Activated CD4-positive, alpha-beta memory T cell treated with anti-CD3 and anti-CD28 coated beads, Interleukin-2, amount 10 ng/mL, durations not matched to agents 7 days and 5 days (primary cell): ENCODE results near the gene USP17L30. TPM values are rescaled to one million over a fixed set of nuclear protein-coding genes. Genes with fewer than 3 reads are reported as not detected.
"Not testable (repeated sequence)": the region's sequence is repeated elsewhere in the genome, so short reads cannot be mapped to it uniquely, and the experiment has no call there.

Experiments used
- CTCF ChIA-PET: fragments of 350-600 bp; sonication (Branson Sonifier 250); formaldehyde crosslinking; loops from one replicate; lab custom pipeline; 2021; ENCODE audit warnings: antibody characterized with exemption, inconsistent platforms; lab: Charles Lee
- POLR2A ChIA-PET: fragments of 350-600 bp; sonication (Branson Sonifier 250); formaldehyde crosslinking; loops from one replicate; lab custom pipeline; 2021; ENCODE audit warnings: antibody characterized with exemption; lab: Charles Lee
- DNase-seq: peaks from one replicate; pipeline ENCODE4 v3.0.0-alpha.2; 2020
- H3K27ac Mint-ChIP-seq: one replicate; pipeline ENCODE4 v1.8.0; 2021; ENCODE audit warnings: mild to moderate bottlenecking, mixed read lengths
- H3K27me3 Mint-ChIP-seq: one replicate; pipeline ENCODE4 v1.8.0; 2021; ENCODE audit warnings: mixed read lengths
- H3K36me3 Mint-ChIP-seq: one replicate; pipeline ENCODE4 v1.8.0; 2021; ENCODE audit warnings: low read depth, mixed read lengths
- H3K4me1 Mint-ChIP-seq: one replicate; pipeline ENCODE4 v1.8.0; 2021; ENCODE audit warnings: mixed read lengths
- H3K4me3 Mint-ChIP-seq: one replicate; pipeline ENCODE4 v1.8.0; 2021; ENCODE audit warnings: mild to moderate bottlenecking, mixed read lengths
- H3K9me3 Mint-ChIP-seq: one replicate; pipeline ENCODE4 v1.8.0; 2021; ENCODE audit warnings: mixed read lengths
- total RNA-seq, 2 experiments: library from RNA; stranded (reverse); gene quantifications; one replicate each; pipeline ENCODE4 v1.2.3, GENCODE V29; 2021

Gene USP17L30
- total RNA-seq, 2 experiments from 2014 or later = not detected

DNA sequence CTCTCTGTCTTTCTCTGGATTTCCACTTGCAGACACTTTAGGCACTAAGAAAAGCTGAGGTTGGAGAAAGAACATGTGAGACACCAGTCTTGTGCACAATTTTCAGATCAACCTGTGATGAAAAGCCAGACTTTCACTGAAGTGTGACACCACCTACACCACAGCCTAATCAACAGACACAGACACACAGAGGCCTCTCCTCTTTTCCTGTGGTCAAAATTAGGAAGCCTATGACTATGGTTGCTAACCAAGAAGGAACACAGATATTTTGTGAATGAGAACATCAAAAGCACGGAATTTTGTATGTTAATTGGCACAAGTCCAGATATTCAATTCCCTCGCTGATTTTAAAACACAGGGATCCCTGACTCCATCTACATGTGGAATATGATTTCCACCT, 26.1 kb downstream of the USP17L30 start:
- H3K9me3 Mint-ChIP-seq, H3K27me3 Mint-ChIP-seq, H3K27ac Mint-ChIP-seq, H3K4me1 Mint-ChIP-seq, CTCF ChIA-PET, POLR2A ChIA-PET, H3K36me3 Mint-ChIP-seq, DNase-seq, H3K4me3 Mint-ChIP-seq: not testable (repeated sequence)

DNA sequence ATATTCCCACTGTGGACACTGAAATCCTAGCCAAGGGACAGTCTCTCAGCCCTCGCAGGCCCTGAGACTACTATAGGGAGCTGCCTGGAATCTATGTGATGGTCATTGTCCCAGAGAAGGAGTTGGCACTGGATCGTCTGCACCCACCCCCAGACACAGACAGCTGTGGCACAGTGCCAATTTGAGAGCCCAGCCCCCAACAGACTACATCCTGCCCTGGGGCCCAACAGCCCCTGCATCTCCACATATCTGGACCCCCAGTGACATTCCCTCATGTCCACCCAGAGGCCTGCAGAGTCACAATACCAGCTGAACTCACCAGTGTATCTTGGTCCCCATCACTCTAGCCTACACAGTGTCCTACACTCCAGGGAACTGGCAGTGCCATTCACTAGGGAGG, 42.8 kb downstream of the USP17L30 start:
- H3K27me3 Mint-ChIP-seq, H3K27ac Mint-ChIP-seq, DNase-seq, CTCF ChIA-PET, POLR2A ChIA-PET, H3K4me3 Mint-ChIP-seq, H3K36me3 Mint-ChIP-seq, H3K9me3 Mint-ChIP-seq, H3K4me1 Mint-ChIP-seq: not testable (repeated sequence)

DNA sequence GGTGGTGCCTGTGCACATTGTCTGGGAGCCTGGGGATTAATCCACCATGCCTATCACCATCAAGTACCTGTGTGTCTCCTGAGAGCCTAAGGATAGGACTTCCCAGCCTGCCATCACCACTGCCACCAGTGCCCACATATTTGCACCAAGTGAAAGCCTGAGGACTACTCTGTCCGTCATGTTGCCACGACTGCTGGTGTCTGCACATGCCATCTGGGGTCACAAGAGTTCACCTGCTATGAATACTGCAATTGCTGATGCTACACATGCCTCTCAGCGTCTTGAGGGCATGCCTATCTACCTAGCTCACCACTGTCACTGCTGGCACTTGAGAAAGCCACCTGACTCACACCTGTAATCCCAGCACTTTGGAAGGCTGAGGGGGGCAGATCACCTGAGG, 43.6 kb downstream of the USP17L30 start:
- DNase-seq, H3K9me3 Mint-ChIP-seq, CTCF ChIA-PET, H3K4me1 Mint-ChIP-seq, POLR2A ChIA-PET, H3K27ac Mint-ChIP-seq, H3K36me3 Mint-ChIP-seq, H3K27me3 Mint-ChIP-seq, H3K4me3 Mint-ChIP-seq: not testable (repeated sequence)

DNA sequence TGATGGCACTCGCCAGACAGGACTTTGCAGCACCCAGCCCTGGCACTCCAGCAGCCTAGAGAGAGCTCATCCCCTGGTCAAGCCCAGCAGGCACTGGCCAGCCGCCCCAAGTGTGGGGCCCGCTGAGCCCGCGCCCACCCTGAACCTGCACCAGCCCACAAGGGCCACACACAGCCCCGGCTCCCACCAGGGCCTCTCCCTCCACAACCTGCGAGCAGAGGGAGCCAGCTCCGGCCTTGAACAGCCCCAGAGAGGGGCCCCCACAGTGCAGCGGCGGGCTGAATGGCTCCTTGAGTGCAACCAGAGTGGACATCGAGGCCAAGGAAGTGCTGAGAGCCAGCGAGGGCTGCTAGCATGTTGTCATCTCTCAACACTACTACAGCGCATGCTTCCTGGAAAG, 46.9 kb downstream of the USP17L30 start:
- DNase-seq = no peak
- CTCF ChIA-PET = no interaction called here
- Mint-ChIP-seq H3K27me3 (no peaks in the 10 kb centered on the region), H3K9me3 (no peaks in the 10 kb centered on the region), H3K4me3 (no peak overlapping the region), H3K4me1 (no peaks in the 10 kb centered on the region), H3K36me3 (no peaks in the 10 kb centered on the region), H3K27ac (no peak overlapping the region)
- POLR2A ChIA-PET = no interaction called here

Other genes with a start within 250 kb of the USP17L30 start
- gene FAM90A26, start 192.7 kb upstream of the USP17L30 start, total RNA-seq = not detected
- gene USP17L10, start 152.5 kb upstream of the USP17L30 start, total RNA-seq = not detected
- not detected for gene USP17L11, start 147.7 kb upstream of the USP17L30 start, total RNA-seq
- gene USP17L12, start 143.0 kb upstream of the USP17L30 start, total RNA-seq = not detected
- not detected for gene USP17L13, start 138.2 kb upstream of the USP17L30 start, total RNA-seq
- gene USP17L15, start 128.7 kb upstream of the USP17L30 start, total RNA-seq = not detected
- gene USP17L17, start 119.2 kb upstream of the USP17L30 start, total RNA-seq = not detected
- not detected for gene USP17L18, start 114.5 kb upstream of the USP17L30 start, total RNA-seq
- gene USP17L19, start 109.8 kb upstream of the USP17L30 start, total RNA-seq = not detected
- not detected for gene USP17L20, start 105.0 kb upstream of the USP17L30 start, total RNA-seq
- gene USP17L21, start 100.3 kb upstream of the USP17L30 start, total RNA-seq = not detected
- gene USP17L22, start 95.5 kb upstream of the USP17L30 start, total RNA-seq = not detected
- not detected for gene USP17L24, start 38.0 kb upstream of the USP17L30 start, total RNA-seq
- not detected for gene USP17L25, start 33.2 kb upstream of the USP17L30 start, total RNA-seq
- gene USP17L26, start 28.5 kb upstream of the USP17L30 start, total RNA-seq = not detected
- not detected for gene USP17L5, start 23.7 kb upstream of the USP17L30 start, total RNA-seq
- gene USP17L27, start 19.0 kb upstream of the USP17L30 start, total RNA-seq = not detected
- gene USP17L28, start 14.2 kb upstream of the USP17L30 start, total RNA-seq = not detected
- gene USP17L29, start 9.5 kb upstream of the USP17L30 start, total RNA-seq = not detected
- not detected for gene DEFB131A, start 81.3 kb downstream of the USP17L30 start, total RNA-seq